ENCODE data around the gene CARF. TPM values are rescaled to one million over a fixed set of nuclear protein-coding genes. Genes with fewer than 3 reads are reported as not detected.
"Not testable (repeated sequence)": the region's sequence is repeated elsewhere in the genome, so short reads cannot be mapped to it uniquely, and the experiment has no call there.

The CARF gene, protein sequence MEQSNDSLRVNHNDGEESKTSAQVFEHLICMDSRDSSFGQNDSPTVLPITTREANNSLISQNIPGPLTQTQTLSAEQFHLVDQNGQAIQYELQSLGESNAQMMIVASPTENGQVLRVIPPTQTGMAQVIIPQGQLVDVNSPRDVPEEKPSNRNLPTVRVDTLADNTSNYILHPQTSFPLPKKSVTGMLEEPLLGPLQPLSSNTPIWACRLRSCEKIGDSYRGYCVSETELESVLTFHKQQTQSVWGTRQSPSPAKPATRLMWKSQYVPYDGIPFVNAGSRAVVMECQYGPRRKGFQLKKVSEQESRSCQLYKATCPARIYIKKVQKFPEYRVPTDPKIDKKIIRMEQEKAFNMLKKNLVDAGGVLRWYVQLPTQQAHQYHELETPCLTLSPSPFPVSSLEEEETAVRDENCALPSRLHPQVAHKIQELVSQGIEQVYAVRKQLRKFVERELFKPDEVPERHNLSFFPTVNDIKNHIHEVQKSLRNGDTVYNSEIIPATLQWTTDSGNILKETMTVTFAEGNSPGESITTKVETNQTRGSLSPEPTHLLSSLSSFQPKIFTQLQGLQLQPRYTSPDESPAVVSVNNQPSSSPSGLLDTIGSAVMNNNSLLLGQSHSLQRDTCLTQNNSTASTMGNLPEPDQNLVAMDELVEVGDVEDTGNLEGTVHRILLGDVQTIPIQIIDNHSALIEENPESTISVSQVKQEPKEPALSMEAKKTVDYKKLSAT
- total RNA-seq, result 10 to 100 TPM in 1 of 2 donors, 1 to 10 TPM in 1; 9.9 to 12.4 TPM
- long read RNA-seq, donor 1, partial matches to known transcripts, result 1 of 1 reads
- long read RNA-seq, donor 1, other reads (novel, unspliced or antisense), result 0 of 1 reads
- long read RNA-seq, donor 2, partial matches to known transcripts, result 1 of 6 reads
- long read RNA-seq, donor 2, other reads (novel, unspliced or antisense), result 3 of 6 reads

DNA sequence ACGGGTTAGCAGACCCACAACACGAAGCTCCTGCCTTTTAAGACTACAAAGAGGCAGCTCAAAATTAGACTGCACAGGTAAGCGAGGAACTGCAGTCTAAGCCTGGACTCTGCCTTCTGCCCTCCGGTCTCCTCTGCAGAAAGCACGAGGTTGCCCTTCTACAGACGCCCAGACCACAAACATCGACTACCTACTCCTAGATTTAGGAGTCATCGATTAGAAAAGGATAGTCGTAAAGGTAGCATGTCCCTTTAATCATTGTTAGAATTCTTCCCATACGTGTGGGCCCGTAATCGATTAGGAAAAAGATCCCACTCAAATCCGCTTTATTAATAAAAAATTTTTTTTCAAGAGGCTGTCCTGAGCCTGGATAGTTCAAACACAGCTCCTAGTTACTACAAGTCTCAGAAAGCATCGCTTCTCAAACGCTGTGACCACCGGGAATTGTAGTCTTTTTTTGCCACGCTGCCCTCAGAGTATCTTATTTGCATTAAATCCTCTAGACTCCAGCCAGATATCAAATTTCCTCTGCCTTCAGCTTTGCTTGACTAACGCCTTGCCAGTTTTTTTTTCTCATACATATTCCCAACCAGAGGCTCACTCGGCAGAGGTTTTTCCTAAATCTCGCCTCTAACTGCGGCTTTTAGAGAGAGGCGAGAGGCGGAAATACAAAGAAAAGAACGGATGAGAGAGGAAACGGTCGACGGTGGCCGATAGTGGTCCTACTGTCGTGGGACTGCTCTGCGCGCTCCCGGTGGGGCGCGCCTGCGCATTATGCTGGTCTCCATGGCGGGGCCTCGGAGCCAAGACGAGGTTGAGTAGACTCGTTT lies at the start of gene CARF, which contains the start of gene WDR12:
TSS of gene CARF (plus strand) at position 764 of the 830 bp plus-strand sequence. CDS start 29,628 bp downstream, outside the sequence.
TSS of gene WDR12 (minus strand) at position 162 of the 830 bp plus-strand sequence. CDS start 197 bp downstream, outside the sequence.
- DNase-seq (ENCODE audit: low spot score), result peak; percentile 98
- intact Hi-C loops (cut with DNase I), result no loop called here

DNA sequence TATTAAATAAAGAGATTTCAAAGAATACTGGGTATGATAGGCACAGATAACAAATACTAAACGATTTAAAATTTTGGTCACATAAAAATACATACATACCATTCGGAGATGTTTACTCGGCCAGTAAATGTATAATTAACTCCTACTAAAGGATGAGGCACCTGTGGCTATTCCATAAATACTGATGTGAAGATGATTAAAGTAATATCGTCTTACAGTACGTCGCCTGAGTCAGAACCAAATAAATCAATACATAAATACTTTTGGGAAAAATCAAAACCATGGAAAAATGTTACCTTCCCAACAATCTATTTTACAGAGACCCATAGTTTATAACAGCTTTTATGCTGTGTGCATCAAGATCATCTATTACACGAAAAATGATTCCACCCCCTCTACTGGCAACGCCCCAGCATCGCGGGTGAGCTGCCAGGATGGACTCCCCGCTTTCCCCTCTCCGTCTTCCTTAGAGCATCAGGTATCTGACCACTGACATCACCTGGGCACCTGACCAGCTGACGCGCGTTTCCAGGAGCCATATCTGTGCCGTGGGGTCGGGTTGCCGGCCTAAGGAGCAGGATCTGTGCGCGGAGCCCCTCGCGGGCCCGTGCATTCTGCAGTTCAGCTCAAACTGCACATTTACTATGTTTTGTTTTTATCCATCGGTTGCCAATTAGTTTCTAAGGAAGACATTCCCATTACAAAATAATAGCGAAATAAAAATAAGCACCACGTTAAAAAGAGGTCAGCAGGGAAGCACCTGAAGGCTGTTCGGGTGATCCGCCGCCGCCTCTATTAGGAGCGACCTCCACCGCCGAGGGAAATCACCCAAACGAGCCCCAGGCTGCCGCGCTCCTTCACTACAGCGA lies 41.4 kb upstream of the CARF start:
- DNase-seq (ENCODE audit: low spot score), result peak; percentile 83
- intact Hi-C loops (cut with DNase I), result no loop called here

DNA sequence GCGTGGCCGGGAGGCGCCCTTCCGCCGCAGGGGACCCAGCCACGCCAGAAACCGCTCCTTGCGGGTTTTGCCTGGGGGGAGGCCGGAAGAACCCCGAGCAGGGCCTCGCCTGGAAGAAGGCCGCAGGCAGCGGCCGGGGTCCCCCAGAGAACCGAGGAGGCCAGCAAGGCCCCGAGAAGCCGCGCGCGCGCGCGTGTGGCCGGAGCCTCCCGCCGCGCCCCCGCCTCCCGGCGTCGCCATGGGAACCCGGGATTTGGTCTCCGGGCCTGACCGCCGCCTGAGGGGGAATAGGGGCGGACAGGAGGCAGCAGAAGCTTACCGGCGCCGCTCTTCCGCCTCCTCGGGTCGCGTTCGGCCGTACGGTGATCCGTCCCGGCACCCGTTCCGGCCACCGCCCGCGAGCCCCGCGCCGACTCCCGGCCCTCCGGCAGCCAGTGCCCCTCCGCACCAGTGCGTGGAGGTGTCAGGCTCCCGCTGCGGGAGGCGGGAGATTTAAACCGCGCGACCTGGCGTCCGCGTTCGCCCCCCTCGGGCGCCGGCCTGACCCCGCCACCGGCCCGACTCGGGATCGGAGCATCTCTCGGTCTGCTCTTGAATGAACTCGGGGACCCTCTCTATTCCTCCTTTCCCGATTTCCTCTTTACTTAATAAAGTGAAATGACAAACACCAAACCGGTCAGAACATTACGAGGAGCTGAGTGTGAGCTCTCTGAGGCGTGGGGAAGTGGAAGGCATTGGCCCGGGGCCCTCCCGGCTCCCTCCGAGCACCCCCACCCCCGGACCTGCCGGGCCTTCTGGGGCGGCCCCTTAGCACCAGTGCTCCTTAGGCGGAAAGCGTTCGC lies 40.6 kb upstream of the CARF start, which contains the start of gene ICA1L:
TSS of gene ICA1L (minus strand) at position 467 of the 842 bp plus-strand sequence. CDS start 42,757 bp downstream, outside the sequence.
- intact Hi-C loops (cut with DNase I), result no loop called here
- peak; percentile 87 for DNase-seq (ENCODE audit: low spot score)

DNA sequence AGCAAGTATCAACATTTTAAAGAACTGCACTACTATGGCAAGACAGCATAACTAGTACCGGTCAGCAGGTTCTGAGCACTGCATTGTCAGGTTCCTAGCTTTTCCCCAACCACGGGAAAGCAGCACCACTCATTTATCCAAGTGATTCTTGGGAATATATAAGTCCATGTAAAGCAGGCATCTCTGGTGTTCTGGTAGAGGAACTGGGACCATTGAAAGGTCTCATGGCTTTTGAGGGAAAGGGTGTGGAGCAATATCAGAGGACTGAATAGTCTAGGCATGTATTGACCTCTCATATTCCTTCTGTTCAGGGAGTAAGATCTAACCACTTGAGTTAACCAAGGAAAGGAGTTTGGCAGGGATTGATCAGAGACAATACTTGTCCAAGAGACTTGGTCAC lies 34.4 kb upstream of the CARF start:
- intact Hi-C loops (cut with DNase I), result no loop called here
- DNase-seq (ENCODE audit: low spot score), result no peak

DNA sequence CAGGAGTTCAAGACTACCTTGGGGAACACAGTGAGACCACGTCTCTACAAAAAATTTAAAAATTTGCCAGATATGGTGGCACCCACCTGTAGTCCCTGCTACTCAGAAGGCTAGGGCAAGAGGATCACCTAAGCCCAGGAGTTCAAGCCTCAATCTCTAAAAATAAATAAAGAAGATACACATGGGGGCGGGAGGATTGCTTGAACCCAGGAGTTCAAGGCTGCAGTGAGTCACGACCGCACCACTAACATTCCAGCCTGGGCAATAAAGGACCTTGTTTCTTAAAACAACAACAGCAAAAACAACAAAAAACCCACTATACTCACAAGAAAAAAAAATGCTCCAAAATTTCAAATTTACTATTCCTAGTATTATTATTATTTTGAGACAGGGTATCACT lies 30.5 kb upstream of the CARF start:
- intact Hi-C loops (cut with DNase I), result no loop called here

DNA sequence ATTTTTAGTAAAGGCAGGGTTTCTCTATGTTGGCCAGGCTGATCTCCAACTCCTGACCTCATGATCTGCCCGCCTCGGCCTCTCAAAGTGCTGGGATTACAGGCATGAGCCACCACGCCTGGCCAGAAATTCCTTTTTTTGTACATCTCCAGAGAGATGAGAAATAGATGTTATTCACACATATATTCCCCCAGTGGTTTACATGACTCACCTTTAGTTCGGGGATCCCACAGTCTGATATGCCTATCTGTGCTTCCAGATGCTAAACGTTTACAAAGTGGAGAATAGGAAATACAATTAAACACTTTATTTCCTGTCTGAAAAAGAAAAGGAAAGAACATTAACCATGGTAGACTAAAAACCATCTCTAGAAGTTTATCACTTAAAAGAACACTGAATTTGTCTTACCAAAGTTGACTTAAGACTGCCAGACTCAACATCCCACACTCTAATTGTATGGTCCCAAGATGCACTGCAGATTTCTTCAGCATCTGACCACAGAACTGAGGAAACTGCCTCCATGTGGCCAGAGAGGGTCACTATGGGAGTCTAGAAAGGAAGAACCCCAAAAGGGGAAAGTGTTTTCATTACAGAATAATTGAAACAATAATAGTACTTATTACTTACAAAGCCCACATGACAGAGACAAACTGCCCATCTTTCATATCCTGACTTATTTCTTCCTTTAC lies 27.9 kb upstream of the CARF start:
- no peak for DNase-seq (ENCODE audit: low spot score)
- intact Hi-C loops (cut with DNase I), result no loop called here

More for the DNA sequence above, 30.5 kb upstream of the CARF start:
- DNase-seq (ENCODE audit: low spot score), result no peak

DNA sequence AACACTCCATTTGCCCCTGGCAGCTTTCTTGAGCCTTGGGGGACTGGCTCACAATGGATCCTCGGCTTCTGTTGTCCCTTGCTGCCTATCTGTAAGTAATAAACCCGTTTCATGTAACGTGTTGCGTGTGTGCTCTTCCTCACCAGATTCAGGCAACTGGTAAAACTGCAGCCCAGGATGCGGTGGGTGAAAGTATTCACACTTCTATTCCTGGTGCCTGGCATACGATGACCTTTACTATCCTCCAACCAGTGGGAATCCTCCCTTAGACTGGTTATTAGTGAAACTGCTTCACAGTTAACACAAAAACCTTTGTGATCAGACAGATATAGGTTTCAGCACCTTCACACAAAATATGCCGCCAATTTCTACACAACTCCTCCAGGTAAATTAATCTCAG lies 26.9 kb upstream of the CARF start:
- DNase-seq (ENCODE audit: low spot score), result no peak
- intact Hi-C loops (cut with DNase I), result no loop called here

DNA sequence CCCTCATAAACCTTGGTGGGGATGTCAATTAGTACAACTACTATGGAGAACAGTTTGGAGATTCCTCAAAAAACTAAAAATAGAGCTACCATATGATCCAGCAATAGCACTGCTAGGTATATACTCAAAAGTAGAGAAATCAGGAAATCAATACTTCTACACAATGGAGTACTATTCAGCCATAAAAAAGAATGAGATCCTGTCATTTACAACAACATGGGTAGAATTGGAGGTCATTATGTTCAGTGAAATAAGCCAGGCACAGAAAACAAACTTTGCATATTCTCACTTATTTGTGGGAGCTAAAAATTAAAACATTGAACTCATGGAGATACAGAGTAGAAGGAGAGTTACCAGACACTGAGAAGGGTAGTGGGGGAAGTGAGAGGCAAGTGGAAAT lies 6.6 kb upstream of the CARF start:
- DNase-seq (ENCODE audit: low spot score); intact Hi-C loops (cut with DNase I): not testable (repeated sequence)

DNA sequence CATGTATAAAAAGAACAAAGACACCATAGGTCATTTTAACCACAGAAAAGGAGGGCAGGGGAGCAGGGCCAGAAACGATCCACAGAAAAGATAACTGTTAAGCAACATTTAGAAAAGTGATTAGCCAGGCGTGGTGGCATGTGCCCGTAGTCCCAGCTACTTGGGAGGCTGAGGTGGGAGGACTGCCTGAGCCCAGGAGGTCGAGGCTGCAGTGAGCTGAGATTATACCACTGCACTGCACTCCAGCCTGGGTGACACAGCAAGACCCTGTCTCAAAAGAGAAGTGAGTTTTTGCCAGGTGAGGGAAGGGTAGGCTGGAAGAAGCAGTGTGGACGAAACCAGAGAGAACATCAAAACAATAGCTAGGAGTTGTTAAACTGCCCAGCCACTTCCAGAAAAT lies 3.9 kb upstream of the CARF start:
- intact Hi-C loops (cut with DNase I), result no loop called here
- no peak for DNase-seq (ENCODE audit: low spot score)

DNA sequence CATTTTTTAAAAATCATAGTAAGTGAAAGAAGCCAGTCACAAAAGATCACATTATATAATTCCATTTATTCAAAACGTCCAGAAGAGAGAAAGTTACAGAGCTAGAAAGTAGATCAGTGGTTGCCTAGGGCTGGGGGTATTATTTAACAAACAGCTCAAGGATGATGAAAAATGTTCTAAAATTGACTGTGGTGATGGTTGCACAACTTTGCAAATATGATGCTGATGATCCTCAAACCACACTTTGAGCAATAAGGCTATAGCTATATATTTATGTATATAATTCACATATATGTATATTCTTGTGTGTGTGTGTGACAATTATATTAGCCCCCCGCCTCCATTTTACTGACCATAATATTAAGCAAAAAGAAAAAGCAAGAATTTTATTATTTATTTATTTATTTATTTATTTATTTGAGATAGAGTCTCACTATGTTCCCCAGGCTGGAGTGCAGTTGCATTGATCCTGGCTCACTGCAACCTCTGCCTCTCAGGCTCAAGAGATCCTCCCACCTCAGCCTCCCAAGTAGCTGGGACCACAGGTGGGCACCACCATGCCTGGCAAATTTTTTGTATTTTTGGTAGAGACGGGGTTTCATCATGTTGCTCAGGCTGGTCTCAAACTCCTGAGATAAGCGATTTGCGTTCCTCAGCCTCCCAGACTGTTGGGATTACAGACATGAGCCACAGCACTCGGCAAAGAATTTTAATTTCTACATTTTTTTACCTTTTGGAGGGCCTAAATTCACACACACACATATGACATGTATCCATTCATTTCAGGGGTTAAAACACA lies 2.5 kb upstream of the CARF start:
- intact Hi-C loops (cut with DNase I), result no loop called here
- DNase-seq (ENCODE audit: low spot score), result no peak

DNA sequence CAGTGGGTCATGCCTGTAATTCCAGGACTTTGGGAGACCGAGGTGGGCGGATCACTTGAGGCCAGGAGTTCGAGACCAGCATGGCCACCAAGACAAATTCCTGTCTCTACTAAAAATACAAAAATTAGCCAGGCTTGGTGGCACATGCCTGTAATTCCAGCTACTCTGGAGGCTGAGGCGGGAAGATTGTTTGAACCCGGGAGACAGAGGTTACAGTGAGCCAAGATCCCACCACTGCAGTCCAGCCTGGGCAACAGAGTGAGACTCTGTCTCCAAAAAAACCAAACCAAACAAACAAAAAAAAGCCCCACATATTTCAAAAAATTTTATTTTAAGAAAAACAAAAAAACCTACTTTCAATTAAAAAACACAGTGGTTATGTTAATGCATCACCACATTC lies 1.8 kb upstream of the CARF start:
- DNase-seq (ENCODE audit: low spot score); intact Hi-C loops (cut with DNase I): not testable (repeated sequence)

DNA sequence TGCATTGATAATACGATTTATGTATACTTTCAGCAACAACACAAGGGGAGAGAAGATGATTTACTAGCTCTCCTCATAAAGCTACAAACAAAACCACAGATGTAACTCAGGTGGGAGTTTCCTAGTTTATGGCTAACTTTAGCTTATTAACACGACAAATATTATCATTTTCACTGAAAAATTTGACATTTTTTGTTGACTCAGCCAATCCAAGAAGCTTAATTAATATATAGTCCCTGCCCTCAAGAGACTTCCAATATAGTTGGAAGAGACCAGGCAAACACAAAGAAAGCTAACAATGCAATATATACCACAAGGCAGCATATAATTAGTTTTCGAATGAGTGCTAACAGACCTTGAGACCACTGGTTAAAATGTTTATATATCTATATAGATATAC lies 1.4 kb upstream of the CARF start:
- intact Hi-C loops (cut with DNase I), result no loop called here
- no peak for DNase-seq (ENCODE audit: low spot score)

DNA sequence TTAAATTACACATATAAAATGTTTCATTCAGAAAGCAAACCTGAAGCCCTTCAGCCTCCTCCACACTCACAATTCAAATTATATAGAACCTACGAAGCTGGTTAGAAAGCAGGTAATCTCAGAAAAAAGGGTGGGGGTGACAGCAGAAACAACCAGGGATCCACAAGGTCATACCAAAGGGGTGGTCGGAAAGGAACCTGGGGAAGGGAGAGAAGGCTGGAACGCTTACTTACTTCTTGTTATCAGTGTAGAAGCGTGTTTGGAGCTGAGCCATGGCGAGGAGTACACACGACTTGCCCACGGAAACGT lies 918 bp upstream of the CARF start:
- DNase-seq (ENCODE audit: low spot score), result no peak
- intact Hi-C loops (cut with DNase I), result no loop called here

DNA sequence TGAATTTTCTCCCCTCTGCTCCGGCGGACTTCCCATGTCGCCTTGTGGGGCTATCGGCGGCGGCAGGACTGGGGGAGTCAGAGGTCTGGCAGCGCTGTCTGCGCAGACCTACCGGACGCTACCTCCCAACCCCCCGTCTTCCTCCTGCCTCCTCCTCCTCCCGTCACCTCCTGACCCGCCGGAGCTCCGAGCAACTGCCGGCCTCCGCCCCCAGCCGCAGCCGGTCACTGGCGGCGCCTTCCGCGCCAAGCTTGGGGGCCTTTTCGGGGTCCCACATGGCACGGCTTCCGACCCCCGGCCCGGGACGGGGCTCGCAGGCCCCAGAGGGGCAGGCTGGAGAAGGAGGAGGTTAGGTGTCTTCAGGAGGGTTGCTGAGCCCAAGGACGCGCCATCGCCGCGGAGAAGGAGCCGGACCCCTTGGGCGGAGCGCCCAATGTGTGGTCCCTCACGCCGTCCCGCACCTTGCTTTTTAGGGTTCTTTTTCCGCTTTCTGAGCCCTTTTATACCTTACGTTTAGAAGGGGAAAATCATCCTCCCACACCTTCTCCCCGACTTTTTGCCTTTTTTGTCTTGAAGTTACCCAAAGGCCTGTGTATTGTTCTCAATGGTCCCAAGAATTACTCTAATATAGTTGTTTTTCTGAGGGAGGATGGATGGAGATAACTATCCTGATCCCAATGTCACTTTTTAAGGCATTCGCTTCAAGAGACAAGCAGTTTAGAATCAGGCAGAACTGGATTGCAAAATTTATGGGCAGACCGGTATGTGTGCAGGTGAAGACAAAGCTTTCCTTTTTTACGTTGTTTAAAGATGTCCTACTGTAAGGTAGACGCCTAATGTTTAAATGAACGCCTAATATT lies 497 bp downstream of the CARF start:
- intact Hi-C loops (cut with DNase I); DNase-seq (ENCODE audit: low spot score): not testable (repeated sequence)

DNA sequence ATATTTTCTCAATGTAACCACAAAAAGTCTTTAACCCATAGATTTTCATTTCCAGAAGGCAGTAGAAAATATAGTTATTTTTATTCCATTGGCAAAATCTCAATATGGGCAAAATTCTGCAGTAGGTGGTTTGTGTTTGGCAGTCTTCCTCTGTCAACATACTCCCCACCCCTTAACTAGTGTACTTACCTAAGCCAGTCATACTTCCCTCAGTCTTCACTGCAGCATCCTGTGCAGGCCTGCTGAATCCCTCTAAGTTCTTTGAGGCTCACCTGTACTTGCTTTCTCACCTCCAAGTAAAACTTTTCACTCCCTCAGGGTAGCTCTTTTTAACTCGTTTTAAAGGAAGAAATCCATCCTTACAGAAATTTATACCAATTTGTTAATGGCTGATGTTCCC lies 6.8 kb downstream of the CARF start:
- intact Hi-C loops (cut with DNase I), result no loop called here
- DNase-seq (ENCODE audit: low spot score), result no peak
